Ishikawa (cell line): ENCODE results near the gene STOX1.

Experiments
- NFIC ChIP-seq: IDR thresholded peaks from 2 replicates; pipeline ENCODE4 v1.6.1; 2012
- YY1 ChIP-seq: IDR thresholded peaks from 2 replicates; pipeline ENCODE4 v1.6.1; 2012; ENCODE audit warnings: low read depth

DNA sequence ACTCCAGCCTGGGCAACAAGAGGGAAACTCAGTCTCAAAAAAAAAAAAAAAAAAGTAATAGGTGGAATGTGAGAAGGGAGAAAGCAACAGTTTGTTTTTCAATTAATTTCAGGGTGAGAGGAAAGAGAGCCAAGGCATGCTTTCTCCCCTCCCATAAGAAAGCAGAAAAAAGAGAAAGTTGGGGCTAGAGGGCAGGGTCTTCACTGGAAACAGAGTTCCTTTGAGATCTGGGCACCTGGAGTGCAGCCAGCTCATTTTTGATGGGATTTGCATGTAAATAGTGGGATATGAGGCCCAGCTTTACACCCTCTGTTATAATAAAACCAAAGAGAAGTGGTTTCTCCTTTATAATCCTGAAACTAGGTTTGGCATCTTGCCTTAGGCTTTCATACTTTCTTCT, 13.8 kb upstream of the STOX1 start:
- TF ChIP-seq YY1 = no peak
- TF ChIP-seq NFIC = no peak
